GM10847 (cell line): ENCODE measurements around the gene ATP8A1.

Experiments
- POLR2A ChIP-seq: IDR thresholded peaks from 2 replicates; pipeline ENCODE4 v1.6.1; 2011; ENCODE audit not compliant: insufficient read length; ENCODE audit errors: extremely low read depth

ATP8A1 gene

DNA sequence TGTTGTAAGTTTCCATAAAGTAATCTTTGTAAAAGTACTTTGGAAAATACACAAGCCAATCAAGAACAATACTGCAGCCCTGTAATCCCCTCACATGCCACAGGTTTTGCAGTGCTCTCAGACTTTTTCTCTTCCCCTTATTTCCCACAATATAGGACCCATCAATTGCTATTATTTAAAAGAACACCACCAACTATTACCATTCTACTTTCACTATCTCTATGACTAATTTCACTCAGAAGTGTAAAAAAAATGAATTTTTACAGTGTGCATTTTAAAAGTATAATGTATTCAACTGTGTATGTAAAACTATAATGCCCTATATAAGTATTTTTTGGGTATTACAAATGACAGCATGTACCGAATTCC lies 1.7 kb downstream of the ATP8A1 start:
- no peak for TF ChIP-seq POLR2A

DNA sequence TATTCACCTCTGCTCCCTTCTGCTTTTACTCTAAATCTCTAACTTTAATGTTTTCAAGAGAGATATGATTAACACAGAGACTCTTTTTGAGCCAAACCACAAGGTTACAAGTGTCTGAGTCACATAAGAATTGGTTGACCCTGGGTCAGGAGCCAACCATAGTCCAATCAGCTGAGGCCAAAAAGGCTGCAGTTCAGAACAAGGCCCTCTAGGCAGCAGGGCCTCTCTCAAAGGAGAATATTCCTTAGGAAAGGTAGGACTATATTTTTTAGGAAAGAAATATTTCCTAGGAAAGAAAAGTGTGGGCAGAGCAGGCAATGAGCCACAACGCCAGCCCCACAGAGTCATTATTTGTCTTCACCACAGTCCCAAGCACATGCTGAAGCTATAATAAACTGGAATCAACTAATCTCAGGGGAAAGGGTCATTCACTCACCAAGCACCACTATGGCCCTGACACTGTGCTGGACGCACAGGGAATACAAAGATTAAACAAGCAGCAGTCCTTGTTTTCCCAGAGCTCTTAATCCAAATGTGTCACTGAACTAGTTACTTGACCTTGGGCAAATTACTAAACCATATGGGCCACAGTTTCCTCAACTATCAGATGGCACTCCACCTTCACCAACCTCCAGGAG lies 2.2 kb downstream of the ATP8A1 start:
- TF ChIP-seq POLR2A = no peak

DNA sequence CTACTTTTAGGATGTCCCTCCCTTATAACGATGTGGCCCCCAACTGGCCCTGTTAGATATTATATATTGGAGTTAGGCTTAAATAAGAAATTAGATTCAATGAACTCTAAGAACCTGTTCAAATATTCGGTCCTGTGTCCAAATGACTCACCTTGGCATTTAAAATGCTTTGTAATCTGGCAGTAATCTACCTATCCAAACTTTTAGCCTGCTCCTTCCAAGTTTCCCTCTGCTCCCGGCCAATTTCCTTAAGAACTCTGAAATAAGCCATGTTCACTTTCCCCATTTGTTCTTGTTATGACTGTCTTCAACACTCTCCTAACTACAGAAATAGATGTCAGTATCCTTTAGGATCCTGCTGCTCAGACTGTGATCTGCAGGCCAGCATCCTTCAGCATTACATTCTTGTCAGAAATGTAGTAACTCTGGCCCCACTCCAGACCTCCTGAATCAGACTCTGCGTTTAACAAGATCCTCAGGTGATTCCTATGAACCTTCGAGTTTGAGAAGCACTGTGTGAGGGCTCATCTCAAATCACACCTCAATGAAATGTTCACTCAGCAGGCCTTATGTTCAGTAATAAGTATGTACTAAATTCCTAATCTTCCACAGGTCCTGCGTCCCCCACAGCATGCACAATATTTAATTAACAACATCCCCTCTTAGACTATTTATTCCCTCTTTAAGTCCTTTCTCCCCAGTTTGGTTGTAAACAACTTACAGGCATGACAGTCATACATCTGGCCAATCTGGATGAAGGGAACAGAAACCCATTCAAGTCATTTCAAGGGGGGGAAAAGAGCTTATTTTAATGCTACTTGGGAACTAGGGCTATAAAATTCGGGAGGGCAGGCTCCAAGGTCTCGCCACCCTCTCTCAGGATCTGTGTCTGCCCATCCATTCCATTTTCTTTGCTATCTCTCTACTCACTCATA lies 3.0 kb downstream of the ATP8A1 start:
- no peak for TF ChIP-seq POLR2A

DNA sequence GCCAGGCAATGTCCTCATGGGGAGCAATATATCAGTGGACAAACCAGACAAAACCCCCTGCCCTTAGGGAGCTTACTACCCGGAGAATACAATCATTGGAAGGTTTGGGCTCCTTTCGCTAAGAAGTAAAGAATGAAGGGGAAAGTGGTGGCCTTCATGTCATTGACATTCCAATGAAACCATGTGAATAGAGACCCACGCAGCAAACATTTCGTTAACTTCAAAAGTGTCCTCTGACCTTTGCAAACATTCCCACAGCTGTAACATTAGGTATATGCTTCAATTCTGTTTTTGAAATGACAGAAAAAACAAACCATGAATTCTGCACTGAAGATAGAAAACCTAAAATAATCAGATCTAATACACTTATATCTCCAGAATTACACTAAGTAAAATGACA lies 7.0 kb downstream of the ATP8A1 start:
- no peak for TF ChIP-seq POLR2A

DNA sequence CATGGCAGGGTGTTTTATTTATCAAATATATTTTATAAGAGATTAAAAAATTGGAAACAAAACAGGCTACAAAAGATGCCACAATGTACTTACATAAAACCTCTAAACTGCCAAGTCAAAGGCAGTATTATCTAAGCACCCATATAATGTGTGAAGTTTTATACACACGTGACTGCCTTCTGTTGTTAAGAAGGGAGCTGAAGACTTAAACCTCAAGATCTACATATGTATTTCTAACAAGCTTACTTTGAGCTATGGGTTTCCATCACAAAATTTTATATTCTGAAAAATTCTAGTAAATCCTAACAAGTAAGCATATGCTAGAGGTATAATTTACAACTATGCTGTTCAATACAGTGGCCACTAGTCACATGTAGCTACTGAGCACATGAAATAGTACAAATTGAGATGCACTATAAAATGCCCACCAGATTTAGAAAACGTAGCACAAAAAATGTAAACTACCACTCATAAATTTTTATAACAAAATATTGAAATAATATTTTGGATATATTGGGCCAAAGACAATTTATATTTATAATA lies 9.8 kb downstream of the ATP8A1 start:
- no peak for TF ChIP-seq POLR2A

DNA sequence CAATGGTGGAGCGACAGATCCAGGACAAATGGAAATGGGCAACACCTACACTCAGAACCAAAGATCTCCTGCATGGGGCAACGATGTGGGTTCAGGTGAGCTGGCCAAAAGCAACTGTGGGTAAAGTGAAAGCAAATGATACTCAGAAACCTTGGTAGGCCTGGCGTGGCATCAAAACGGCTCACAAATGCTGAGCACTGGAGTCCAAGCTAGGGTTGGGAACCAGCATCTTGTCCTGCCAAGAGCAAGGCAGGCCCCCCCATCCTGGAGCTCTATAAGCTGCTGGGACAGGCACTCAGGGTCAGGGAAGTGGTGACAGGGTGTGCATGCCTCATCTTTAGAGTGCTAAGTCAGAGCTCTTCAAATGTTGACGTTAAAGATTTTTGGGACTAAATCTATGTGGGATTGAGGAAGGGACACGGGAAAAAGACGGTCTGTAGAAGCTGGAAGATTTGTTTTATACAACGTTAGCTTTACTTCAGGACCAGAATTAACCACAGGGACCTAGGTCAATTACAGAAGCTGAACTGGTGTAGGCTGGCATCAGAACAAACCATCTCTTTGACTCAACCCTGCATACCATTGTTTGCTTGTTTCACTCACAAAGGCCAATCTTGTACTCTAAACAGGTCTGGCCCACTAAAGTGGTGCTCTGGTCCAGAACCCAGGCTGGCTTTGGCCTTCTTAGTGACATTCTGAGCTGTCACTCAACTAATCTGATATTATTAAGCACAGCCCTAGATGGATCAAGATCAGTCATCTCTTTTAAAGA lies 10.7 kb downstream of the ATP8A1 start:
- TF ChIP-seq POLR2A = no peak

DNA sequence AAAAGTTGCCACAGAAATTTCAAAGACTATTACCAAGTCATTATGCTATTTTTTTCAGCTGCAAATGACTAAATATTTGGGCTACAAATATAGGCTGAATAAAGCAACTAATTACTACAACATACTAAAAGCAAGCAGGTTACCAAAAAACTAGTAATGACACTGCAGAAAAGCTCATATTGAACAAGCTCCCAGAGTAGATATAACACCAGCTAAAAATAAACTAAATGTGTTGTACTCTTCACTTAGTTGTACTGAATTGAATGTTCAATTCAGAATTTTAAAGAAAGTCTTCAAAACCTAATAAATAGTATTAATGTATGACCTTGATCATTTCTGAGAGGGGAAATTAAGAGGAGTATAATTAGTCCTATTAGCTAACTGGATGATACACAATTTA lies 12.0 kb downstream of the ATP8A1 start:
- TF ChIP-seq POLR2A = no peak

DNA sequence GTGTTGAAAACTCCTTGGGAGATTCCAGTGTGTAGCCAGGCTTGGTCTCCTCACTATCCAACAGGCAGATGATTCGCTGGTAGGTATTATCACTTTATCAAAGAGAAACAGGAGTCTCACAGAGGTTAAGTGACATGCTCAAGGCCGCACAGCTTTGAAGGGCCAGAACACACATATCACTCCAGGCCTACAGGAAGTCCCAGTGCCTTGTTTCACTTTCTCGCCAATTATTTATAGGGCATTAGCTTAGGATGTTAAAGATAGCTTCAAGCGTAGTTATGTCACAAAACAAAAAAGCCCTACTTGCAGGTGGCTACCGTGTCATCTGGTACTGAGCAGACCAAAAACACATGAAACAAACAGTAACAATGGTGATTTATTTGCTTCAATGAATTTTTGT lies 13.2 kb downstream of the ATP8A1 start:
- TF ChIP-seq POLR2A = no peak

DNA sequence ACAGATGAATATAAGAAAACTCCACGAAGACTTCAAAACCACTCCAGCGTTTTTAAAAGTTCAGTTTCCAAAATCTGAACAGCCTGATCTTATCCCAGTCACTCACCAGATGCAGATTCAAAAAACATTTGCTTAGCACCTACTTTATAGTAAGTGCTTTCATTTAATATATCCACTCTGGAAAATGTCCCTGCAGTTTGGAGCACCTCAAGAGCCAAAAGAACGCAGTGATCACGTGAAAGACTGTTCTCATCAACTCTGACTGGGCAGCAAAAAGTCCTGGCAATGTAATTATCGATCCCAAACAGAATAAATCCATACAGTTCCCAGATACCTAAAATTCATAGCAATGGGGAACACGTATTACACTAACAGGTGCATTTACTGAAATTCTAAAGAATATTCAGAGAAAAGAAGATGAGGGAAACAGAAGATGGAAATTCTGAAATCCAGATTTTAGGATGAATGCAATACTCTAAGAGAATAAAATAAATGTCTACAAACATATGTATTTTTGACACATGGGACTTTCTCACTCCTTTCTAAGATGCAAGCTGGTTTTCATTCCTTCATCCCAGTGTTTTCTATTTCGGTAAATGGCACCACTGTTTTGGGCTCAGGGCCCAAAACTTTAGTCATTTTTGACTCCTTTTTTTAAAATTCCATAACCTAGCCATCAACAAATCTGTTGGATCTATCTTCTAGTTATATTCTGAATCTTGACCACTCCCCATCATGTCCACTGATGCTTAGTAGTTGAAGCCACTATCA lies 13.9 kb downstream of the ATP8A1 start:
- no peak for TF ChIP-seq POLR2A

DNA sequence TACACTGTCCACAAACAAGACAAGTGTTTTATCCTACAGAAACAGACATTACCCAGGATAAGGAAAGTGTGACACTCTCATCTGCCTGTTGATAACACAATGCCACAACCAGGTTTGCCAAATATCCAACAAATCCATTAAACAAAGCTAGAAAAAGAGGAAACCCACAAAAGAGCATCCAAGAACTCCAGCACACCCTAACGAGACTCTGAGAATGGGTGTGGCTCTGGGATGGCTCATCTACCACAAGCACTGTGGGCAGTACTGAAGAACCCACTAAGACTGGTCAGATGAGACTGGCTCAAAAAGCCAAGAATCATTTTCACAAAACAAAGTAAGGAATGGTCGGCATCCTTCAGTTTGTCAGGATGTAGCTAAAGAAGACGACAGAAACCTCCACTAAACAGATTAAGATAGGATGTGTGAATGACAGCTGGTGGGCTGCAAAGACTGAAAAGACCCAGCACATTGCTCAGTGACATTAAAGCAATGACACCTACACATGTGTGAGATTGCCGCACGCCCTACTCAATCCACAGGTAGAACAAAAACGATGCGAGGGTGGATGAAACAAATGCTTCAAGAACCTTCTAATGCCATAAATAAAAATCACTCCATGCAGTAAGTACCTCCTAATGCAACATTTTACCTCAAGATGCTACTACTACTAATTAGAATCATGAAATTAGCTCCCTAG lies 14.7 kb downstream of the ATP8A1 start:
- TF ChIP-seq POLR2A = no peak

DNA sequence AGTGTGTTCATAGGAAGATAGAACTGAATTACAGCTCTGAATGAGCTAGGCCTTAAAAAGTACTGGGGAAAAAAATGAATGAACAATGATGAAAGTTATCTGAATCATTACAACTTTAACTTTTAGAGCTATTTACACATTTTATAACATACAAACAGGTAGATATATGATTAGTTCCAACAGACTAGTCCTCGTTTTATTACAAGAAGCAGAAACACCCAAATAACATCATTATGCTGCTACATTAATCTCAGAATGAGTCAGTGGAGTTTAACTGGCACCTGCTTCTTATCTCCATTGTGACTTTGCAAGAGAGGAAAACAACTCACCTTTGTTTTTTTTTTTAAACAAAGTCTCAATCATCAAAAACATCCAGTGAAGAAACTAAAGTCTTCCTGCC lies 15.2 kb downstream of the ATP8A1 start:
- no peak for TF ChIP-seq POLR2A

DNA sequence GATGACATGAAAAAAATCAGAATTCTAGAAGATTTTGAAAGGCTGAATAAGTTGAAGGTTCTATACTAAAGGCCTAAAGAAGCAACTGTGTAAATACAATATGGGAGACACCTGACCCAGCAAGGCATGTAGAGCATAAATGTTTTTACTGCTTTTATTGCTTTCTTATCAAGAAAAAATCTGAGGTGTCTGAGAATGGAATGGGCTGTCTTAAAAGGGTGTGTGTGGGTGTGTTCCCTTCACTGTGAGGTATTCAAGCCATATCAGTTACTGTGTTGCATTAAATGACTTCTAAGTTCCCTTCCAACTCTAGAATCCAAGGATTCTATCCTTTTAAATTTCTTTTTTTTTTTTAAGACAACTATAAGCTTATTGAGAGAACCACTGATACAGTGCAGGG lies 15.7 kb downstream of the ATP8A1 start:
- TF ChIP-seq POLR2A = no peak

DNA sequence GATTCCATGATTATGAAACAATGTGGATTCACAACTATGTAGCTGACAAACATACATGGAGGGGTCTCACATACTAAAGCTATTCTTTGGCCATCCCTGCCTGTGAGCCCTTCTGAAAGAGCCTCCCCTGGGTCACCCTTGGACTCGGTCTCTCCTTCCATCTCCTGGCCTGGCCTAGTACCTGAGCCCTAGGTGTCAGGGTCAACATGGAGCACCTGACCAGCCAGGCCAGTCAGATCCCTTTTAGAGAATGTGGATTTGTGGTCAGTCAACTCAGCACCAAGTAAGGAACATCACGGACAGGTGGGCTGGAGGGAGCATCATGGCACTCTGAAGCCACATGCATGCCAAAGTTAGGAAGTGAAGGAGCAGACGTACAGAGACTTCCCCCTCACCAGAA lies 16.3 kb downstream of the ATP8A1 start:
- no peak for TF ChIP-seq POLR2A

DNA sequence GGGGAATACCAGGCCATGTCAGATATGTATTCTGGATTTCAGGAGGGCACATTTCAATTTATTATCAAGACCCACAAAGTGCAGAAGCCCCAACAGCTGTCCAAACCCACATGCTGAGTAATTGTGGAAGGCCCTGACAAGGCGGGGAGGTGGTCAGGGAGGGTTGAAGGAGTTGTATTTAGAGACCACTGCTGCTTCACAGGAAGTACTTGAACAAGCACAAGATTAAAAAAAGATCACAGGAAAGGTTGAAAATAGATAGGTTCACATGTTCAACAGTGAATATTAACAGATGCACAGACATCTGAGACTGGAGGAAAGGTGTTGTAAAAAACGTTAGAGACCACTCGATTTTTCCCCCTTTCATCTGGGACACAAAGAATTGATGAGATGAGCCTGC lies 17.9 kb downstream of the ATP8A1 start:
- no peak for TF ChIP-seq POLR2A
